ELR (cell line): ENCODE data around the gene MIR17HG.
A peak's percentile ranks its signal among the peaks of the same experiment; 100 is the strongest.
"Not testable (repeated sequence)": the region's sequence is repeated elsewhere in the genome, so short reads cannot be mapped to it uniquely, and the experiment has no call there.

Experiments
- DNase-seq: peaks from one replicate; pipeline ENCODE4 v3.0.0-alpha.2; 2015; ENCODE audit warnings: low read depth

The MIR17HG gene

DNA sequence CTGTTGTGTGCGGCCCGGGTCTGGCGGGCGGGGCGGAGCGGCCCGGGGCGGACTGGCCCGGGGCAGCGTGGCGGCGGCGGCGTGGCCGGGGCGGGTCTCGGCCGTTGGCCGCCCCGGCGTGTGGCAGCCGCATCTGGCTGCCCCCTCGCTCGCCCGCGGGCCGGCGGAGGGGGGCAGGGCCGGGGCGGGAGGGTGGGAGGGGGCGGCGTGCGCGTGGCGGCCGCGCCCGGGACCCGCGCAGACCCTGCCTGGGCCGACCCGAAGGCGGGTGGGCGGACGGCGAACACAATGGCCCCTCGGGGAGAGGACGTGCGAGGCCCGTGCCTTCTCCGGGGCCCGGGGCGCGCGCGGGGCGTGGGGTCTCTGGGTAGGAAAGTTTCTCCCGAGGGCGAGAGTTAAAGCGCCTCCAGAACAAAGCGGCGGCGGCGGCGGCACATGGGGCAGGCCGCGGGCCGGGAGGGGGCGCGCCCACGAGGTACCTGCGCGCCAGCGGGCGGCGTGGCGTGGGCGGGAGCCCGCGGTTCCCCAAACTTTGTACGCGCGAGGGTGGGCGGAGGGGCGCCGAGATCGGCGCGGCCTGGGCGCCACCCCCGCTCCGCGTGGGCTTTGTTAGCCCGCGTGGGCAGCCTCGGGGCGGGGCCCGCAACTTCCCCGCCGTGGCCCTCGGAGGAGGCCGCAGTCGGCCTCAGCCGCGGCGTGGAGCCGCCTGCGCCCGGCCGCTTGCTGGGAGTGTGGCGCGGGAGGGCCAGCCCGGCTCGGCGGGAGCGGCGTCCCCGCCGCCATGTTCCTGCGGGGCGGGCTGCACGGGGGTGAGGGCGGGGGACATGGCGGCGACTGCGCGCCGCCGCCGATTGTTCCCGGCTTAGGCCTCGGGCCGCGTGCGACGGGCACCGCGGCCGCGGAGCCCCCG, 764 bp downstream of the MIR17HG start:
- DNase-seq = peak; percentile 57

DNA sequence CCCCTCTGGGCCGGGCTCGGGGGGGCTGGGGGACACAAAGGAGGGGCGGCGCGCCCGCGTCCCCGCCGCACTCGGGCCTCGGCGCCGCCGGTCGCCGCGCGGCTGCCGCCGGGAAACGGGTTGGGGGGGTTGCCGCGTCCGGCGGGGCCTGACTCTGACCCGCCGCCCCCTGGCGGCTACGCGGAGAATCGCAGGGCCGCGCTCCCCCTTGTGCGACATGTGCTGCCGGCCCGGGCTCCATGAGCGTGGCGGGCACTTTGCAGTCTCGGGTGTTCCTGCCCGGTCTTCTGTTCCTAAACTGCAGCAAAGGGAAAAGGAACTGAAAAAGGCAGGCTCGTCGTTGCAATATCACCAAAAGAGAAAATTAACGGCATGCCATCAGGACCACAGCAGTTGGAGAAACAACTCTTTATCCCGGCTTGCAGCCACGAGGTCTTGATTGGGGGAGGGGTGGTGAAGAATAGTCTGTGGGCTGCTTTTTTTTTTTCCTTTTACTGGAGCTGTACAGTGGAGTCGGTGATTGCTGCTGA, 1.5 kb downstream of the MIR17HG start:
- DNase-seq = peak; percentile 85

DNA sequence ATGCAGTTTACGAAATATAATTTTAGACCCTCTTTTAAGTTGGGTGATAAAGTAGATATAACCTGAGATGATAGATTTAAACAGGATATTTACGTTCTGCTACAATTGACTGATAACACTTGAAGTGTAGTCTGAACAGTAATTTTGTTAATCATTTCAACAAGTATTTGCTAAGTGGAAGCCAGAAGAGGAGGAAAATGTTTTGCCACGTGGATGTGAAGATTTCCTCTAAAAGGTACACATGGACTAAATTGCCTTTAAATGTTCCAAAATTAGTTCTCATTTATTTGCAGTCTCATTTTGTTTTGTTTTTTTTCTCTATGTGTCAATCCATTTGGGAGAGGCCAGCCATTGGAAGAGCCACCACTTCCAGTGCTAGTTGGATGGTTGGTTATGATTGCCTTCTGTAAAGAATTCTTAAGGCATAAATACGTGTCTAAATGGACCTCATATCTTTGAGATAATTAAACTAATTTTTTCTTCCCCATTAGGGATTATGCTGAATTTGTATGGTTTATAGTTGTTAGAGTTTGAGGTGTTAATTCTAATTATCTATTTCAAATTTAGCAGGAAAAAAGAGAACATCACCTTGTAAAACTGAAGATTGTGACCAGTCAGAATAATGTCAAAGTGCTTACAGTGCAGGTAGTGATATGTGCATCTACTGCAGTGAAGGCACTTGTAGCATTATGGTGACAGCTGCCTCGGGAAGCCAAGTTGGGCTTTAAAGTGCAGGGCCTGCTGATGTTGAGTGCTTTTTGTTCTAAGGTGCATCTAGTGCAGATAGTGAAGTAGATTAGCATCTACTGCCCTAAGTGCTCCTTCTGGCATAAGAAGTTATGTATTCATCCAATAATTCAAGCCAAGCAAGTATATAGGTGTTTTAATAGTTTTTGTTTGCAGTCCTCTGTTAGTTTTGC, 2.8 kb downstream of the MIR17HG start:
- DNase-seq = no peak

DNA sequence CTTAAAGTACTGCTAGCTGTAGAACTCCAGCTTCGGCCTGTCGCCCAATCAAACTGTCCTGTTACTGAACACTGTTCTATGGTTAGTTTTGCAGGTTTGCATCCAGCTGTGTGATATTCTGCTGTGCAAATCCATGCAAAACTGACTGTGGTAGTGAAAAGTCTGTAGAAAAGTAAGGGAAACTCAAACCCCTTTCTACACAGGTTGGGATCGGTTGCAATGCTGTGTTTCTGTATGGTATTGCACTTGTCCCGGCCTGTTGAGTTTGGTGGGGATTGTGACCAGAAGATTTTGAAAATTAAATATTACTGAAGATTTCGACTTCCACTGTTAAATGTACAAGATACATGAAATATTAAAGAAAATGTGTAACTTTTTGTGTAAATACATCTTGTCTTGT, 3.6 kb downstream of the MIR17HG start:
- DNase-seq = no peak

DNA sequence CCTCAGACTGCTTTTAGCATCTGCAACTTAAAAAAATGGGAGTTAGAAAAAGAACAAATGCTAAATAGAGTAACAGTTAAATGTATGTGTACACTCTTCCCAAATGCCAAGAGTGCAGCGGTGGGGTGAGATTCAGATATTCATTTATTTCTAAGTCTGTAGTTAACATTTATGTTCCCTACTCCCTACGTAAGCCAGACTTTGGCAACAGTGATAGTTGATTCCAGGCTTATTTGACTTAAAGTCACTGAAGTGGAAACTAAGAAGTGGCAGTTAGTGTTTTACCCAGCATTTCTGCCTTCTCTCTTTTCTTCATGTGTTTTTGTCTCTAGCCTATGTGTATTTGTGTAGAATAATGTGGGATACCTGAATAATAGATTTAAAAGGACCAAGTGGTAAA, 4.5 kb downstream of the MIR17HG start:
- no peak for DNase-seq

DNA sequence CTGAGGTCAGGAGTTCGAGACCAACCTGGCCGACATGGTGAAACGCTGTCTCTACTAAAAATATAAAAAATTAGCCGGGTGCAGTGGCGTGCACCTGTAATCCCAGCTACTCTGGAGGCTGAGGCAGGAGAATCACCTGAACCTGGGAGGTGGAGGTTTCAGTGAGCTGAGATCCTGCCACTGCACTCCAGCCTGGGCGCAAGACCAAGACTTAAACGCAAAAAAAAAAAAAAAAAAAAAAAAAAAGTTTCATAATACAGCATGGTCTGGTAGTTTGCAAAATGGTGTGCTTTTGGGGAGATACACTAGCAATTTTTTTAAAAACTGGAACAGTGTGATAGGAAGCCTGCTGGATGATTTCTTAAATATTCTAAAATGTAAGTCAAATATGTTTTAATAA, 5.4 kb downstream of the MIR17HG start:
- DNase-seq = not testable (repeated sequence)

DNA sequence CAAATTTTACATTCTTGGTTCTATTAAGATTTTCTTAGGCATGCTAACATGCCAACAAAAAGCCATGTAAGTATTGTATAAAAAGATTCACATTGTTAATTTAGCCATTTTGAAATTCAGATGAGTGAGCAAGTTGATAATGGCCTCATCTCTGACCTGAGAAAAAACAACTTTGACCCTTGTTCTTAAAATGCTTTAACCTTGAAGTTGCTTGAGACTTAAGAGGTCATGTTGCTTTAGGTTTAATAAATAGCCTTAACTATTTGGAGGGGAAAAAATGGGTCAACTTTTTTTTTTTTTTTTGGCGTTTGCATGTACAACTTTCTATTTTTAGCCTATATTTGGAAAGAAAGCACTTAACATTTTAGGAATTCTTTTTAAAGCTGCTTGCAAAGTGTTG, 6.0 kb downstream of the MIR17HG start:
- DNase-seq = no peak

DNA sequence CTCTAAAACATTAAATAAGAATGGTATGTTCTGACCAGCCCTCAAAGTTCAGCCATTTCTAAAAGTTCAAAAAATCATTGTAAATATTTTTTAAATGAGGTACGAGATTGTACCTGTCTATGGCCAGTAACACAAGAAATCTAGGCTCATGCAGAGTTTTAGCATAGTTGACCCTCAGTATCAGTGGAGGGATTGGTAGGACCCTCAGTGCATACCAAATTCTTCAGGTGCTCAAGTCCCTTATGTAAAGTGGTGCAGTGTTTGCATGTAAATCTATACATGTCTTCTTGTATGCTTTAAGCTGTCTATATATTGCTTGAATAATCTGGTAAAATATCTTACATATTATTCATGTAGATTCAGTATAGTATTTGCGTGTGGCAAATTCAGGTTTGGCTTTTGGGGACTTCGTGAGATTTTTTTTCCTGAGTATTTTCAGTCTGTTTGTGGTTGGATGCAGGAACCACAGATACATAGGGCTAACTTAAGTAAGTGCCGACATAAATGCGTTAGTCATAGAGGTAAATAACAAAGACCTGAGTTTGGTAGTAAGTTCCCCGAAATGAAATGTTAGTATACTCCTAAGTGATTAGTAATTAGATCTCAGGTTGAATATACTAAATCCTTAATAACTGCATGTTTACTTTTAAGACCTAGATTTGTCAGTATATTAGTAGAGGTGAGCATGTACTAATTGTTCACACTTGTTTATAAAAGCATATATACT, 7.8 kb downstream of the MIR17HG start:
- DNase-seq = no peak

DNA sequence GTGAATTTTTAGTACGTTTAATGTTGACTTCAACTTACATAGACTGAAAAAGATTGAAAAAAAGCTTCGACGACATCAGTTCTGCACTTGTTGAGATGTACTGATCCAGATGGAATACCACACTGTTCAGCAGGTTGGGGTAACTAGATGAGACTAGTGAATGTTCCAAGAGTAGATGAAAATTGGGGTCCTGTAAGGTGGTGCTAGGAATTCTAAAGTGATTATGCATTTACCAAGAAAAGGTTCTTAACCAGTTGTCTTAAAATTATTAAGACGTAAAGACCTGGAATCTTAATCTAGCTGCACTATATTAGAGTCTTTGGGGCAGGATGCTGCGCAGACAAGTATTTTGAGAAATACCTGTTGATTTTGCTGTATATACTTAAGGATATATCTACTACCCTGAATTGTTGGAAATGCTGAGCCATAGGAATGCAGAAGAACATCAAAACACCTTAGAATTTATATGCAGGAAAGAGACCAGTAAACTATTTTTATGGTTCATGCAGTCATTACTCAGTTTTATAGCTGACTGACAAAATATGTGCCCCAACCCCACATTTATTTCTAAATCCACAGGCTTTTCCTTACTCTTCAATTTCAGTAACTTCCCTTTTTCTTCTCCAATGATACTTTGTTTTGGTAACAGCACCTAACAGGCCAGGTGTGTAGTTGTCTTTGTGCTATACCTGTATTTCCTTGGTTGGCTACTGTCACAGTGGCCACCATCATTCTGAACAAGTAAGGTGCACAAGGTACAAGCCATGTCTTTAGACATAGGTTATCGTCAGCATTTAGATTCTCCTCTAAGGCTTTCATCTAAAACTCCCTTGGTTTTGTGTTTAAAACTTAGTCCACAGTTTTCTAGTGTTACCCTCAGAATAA, 8.6 kb downstream of the MIR17HG start:
- no peak for DNase-seq

DNA sequence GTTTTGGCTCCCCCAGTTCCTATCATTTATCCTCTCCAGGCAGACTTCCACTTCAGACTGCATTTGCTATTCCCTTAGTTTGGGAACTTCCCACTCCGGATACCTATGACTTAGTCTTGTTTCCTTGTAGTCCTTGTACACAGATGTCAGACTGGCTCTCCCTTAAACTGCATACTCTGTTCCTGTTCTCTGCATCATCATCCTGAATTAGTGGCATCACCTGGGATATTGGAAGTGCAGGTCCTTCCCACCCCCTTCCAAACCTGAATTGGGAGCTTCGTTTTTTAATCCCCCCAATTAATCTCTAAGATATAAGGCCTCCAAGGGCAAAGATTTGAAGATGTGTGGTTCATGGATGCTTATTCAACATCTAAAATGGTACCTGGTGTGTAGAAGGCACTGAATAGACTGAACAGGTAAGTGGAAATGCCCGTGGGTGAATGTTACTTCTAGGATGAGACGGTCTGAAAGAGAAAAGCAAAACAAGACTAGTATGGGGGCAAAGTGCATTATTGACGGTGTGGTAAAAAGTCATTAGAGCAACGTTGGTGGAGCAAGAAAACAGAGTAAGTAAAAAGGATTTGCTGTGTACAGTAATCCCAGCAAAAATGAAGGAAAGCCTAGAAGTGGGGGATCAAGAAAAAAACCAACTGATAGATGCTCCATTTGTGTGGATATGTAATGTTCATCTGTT, 9.6 kb downstream of the MIR17HG start:
- DNase-seq = no peak

DNA sequence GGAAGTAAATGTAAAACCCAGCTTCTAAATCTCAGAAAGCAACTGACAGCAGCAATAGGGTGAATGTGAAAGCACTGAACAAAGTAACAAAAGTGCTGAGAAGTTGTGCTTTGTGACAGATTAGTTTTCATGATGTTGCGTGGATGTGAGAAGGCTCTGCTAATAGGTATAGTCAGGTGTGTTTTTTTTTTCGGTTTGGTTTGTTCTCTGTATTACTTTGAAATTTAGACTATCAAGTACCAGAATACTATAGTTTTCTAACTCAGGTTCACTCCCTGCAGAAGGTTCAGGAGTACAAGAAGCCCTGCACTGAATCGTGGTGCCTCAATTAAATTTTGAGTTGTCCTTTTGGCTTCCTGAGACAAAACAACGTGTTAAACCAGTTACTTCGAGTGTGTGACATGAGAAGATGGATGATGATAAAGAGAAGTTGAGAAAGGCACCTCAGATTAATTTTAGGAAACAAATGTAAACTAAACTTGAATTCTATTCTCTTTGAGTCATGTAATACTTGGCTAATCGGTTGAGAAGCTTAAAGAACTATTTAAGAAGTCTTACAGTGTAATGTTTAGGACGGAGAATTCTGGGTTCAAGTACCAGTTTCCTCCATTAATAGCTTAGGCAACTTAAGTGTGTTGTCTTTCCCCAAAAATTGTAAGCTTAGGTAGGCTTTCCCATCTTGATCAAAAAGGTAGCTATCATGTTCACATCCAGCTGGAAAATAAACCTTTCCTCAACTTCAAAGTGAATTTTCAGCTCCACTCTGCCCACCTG, 10.3 kb downstream of the MIR17HG start:
- DNase-seq = no peak

DNA sequence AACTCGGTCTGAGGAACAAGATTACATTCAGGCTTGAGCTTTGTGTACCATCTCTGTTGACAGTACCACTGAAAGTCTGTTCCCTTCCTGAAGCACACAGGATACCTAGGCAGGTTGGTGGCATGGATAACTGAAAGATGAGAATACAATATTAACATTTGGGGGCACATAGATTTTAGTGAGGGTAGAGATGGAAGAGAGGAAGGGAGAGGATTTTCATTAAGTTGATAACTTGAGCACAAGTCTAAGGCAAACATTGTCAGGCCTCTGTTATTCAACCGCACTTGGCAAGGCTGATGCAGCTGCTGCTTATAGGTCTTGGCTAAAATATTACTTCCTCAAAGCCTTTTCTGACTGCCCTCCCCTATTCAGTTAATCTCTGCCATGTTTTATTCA, 10.9 kb downstream of the MIR17HG start:
- no peak for DNase-seq

DNA sequence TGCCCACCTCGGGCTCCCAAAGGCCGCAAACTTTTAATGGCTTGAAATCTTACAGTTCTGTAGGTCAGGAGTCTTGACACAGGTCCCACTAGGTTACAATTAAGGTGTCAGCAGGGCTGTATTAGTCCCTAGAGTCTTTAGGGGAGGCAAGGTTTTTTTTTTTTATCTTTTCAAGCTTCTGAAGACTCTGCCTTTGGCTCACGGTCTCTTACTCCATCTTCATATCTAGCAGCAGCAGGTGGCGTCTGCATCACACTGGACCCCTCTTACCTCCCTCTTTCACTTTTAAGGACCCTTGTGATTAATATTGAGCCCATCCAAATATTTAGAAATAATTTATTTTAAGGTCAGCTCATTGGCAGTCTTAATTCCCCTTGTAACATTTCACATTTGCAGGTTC, 11.6 kb downstream of the MIR17HG start:
- no peak for DNase-seq

DNA sequence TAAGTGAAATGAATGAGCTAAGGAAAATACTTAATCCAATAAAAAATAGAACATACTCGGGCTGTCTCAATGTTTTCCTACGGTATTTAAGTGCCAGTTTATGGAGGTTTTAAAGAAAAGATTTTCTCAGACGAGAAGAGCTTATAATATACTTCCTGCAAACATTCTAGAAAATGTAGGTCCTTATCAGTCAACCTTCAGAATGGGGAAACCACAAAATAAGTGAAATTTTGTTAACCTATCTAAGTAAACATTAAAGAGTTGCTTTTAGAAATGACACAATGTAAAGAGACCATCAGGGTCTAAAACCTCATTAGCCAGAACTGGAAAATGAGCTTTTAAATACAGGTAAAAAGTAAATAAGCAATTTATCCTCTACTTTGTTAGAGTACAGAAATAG, 12.1 kb downstream of the MIR17HG start:
- DNase-seq = no peak

DNA sequence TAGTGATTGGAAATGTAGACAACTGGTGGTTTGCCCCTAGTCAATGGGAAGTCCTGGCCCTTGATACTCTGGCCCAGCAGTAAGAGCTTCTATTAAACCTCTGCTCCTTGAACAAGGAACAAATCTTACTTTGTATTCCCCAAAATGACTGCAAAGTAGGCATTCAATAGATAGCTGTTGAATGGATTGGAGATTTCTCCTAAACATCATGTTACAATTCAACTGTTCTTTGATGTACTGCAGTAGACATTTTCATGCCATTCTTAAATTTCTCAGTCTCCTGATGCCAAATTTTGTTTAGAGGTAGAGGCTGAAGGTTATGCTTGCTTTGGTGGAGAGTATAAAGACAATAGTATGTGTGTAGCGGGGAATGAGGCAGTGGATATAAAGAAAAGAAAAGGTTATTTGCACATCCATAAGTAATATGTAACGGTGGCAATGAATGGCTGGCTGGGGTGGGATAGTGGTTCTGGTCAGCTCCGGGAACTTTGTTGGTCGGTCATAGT, 12.8 kb downstream of the MIR17HG start:
- no peak for DNase-seq

DNA sequence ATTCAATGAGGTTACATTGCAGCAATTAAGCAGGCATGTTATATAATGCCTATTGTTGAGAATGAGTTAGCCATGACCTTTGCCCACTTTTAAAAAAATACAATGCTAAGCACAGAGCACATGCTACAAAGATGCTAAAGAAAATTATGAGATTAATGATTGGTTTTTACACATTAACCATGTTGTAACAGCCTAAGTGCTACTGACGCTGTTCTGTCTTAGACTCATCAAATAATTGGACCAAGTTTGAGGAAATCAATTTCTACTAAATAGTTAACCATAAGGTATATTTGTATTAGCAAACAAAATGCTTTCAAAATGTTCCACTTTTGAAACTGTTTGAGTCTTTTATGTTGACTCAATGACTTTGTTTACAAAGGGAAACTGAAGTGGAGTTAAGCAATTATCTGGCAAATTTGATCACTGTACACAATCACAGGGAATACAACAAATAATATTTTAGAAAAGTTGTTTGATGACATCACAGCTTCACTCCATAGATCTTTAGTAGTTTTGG, 14.3 kb downstream of the MIR17HG start:
- no peak for DNase-seq

DNA sequence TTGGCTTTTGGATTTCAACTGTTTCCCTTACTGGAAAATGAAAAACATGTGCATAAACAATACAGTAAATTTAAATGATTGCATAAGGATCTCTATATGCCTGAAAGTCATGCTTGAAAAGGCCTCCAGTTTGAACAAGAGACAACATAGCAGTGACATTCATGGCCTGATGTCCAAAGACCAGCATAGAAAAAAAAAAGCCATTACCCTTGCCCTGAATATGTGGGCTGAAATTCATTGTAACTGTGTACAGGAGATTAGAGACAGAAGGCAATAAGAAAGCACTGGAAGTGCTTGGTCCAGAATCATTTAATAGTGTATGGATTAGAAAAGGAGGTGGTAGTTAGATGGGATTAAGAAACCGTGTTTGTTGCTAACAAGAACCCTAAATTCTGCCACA, 15.4 kb downstream of the MIR17HG start:
- no peak for DNase-seq

DNA sequence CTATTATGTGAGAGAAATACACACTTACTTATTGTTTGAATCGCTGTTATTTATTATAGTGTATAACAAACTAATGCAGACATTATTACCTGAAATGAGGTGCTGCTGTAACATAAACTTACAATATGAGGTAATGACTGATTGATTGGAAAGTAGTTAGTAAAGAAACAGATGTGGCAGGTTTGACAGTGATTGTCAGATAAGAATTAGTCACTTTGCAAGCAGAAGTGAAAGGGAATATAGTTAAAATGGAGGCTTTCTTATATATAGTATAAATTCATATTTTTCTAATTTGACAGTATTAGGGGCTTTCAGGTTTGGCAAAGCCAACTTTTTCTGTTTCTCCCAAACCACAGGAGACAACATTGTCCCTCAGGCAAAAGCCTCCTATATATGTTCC, 20.6 kb downstream of the MIR17HG start:
- DNase-seq = no peak
